Left lung (tissue), 10 donors: ENCODE results near the gene SCAPER. TPM values are rescaled to one million over a fixed set of nuclear protein-coding genes. Genes with fewer than 3 reads are reported as not detected.

ENCODE experiments used
- ATAC-seq: fragments of 200-7000 bp; cut with Tn5 transposase; one replicate; pipeline ENCODE4 v1.9.1; 2020; ENCODE audit warnings: moderate library complexity
- DNase-seq, 4 donors: peaks; one replicate each; pipeline ENCODE4 v3.0.0-alpha.2; 2013 to 2020
- H3K27ac ChIP-seq, 2 donors: fragments of 200-600 bp; sonication (generic) in 1 of 2; one replicate each; pipeline versions ENCODE4 v1.5.0 to v1.8.0; 2020 to 2021
- H3K27me3 ChIP-seq, 2 donors: fragments of 200-600 bp; sonication (generic) in 1 of 2; one replicate each; pipeline versions ENCODE4 v1.5.0 to v1.8.0; 2020 to 2021
- H3K36me3 ChIP-seq, 2 donors: fragments of 200-600 bp; sonication (generic) in 1 of 2; one replicate each; pipeline versions ENCODE4 v1.5.0 to v1.8.0; 2020 to 2021
- H3K4me1 ChIP-seq, 2 donors: fragments of 200-600 bp; one replicate each; pipeline ENCODE4 v1.8.0; 2021
- H3K4me3 ChIP-seq, 2 donors: fragments of 200-600 bp; sonication (generic) in 1 of 2; one replicate each; pipeline versions ENCODE4 v1.5.0 to v1.8.0; 2020 to 2021; ENCODE audit warnings: mild to moderate bottlenecking in 1 of 2
- H3K9me3 ChIP-seq, 2 donors: fragments of 200-600 bp; sonication (generic) in 1 of 2; one replicate each; pipeline versions ENCODE4 v1.5.0 to v1.8.0; 2020 to 2021
- CTCF ChIP-seq, 2 donors: fragments of 200-600 bp; sonication (generic) in 1 of 2; IDR thresholded peaks; one replicate each; pipeline versions ENCODE4 v1.5.0 to v1.8.0; 2021; ENCODE audit warnings: antibody characterized with exemption in 2 of 2
- intact Hi-C, 2 donors: fragments of 100-400 bp; cut with DNase I; formaldehyde crosslinking; loops; one replicate each; pipeline versions ENCODE4 v1.11.2 to v1.14.2; 2022
- polyA plus RNA-seq, 6 donors: library from polyadenylated mRNA; unstranded; fragments of 120-200 nt; gene quantifications; one replicate each; pipeline ENCODE4 v1.2.1, GENCODE V29; 2013; ENCODE audit not compliant: insufficient read length in 6 of 6
- total RNA-seq, 2 donors: library from RNA; stranded (reverse); fragmentation: NEBNext Ultra II Directional; extraction: Animal tissue kit (Norgen Biotek cat#: 25700); gene quantifications; one replicate each; pipeline ENCODE4 v1.2.1, GENCODE V29; 2021
- donor health status: DM: no; HTN: yes; CAD: no.
- donor health status: DM: no; HTN: no; CAD: no.

Gene SCAPER
- total and polyA plus RNA-seq, 8 donors = 18.3 to 30.0 (median 26.6) TPM

GRCh38 chr15:76947454-76947853 lies 42.3 kb upstream of the SCAPER start:
- DNase-seq (no peak), ATAC-seq (no peak)
- no peak for TF ChIP-seq CTCF (IDR thresholded peaks at IDR 0.05)
- no peaks in the 10 kb centered on the region for H3K4me1 ChIP-seq
- intact Hi-C loops = no loop called here
- peaks cover 6 to 45% of the 10 kb centered on the region in 2 donors for H3K36me3 ChIP-seq
- H3K9me3 ChIP-seq = no peaks in the 10 kb centered on the region
- no peak overlapping the region for H3K4me3 ChIP-seq
- no peak overlapping the region for H3K27ac ChIP-seq
- H3K27me3 ChIP-seq = no peaks in the 10 kb centered on the region

DNA sequence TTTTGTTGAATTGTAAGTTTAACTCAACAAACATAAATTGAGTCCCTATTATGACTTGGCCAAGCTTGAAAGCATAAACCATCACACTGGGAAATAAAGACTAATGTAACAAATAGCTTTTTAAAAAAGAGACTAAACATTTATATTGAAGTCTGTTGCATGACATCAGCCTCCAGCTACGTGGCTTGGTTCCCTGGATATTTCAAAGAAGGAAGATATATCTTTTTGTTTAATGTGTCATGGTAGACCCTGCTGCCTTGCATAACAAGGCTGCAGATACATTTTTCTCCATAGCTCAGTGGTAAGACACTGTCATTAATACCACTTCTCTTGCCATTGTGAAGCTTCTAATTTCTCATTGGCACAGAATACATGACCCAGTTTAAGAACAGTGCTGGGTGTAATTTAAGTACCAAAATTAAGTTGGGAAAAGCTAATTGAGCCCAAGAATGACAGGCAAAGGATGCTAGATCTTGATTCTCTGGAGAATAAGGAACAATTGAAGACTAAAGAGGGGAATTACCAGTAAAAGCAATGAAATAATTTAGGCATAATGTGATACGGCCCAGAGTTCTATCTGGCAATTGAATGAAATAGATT lies 40.5 kb upstream of the SCAPER start:
- TF ChIP-seq CTCF (IDR thresholded peaks at IDR 0.05) = no peak

DNA sequence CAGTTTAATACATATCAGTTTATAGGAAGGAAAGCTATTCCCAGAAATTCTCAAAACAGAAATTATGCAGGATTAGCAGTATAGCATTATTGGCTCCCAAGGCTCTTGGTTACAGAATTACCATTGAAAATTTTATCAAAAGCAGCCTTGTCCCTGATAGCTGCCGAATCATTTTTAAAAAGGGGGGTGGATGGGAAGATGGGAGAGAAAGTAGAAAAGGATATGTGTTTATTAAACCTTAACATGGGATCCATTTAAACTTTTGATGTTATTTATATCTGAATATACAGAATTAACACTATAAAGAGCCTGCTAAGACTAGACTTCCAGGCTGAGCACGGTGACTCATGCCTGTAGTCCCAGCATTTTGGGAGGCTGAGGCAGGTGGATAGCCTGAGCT lies 37.2 kb upstream of the SCAPER start:
- peaks cover 0 to 2% of the 10 kb centered on the region in 2 donors for H3K4me1 ChIP-seq
- no peak for DNase-seq
- no peak overlapping the region for H3K27ac ChIP-seq
- intact Hi-C loops = no loop called here
- no peaks in the 10 kb centered on the region for H3K9me3 ChIP-seq
- no peak for ATAC-seq
- TF ChIP-seq CTCF (IDR thresholded peaks at IDR 0.05) = no peak
- no peak overlapping the region for H3K4me3 ChIP-seq
- H3K36me3 ChIP-seq = peaks cover 0 to 29% of the 10 kb centered on the region in 2 donors
- no peaks in the 10 kb centered on the region for H3K27me3 ChIP-seq

More for the DNA sequence above, 40.5 kb upstream of the SCAPER start:
- Histone ChIP-seq H3K4me1 (no peaks in the 10 kb centered on the region), H3K27me3 (no peaks in the 10 kb centered on the region), H3K36me3 (peaks cover 6 to 42% of the 10 kb centered on the region in 2 donors), H3K27ac (no peak overlapping the region), H3K9me3 (no peaks in the 10 kb centered on the region), H3K4me3 (no peak overlapping the region)
- no peak for ATAC-seq
- DNase-seq = peak in 1 of 4 donors; percentile 24
- intact Hi-C loops = no loop called here

- no peak for TF ChIP-seq CTCF (IDR thresholded peaks at IDR 0.05)
- Histone ChIP-seq H3K4me1 (peaks cover 0 to 3% of the 10 kb centered on the region in 2 donors), H3K36me3 (peaks cover 0 to 29% of the 10 kb centered on the region in 2 donors), H3K27me3 (no peaks in the 10 kb centered on the region), H3K27ac (no peak overlapping the region), H3K4me3 (no peak overlapping the region), H3K9me3 (no peaks in the 10 kb centered on the region)
- intact Hi-C loops = no loop called here
- no peak for ATAC-seq
- DNase-seq = no peak
These were observed 36.5 kb upstream of the SCAPER start for GRCh38 chr15:76941636-76942035.

DNA sequence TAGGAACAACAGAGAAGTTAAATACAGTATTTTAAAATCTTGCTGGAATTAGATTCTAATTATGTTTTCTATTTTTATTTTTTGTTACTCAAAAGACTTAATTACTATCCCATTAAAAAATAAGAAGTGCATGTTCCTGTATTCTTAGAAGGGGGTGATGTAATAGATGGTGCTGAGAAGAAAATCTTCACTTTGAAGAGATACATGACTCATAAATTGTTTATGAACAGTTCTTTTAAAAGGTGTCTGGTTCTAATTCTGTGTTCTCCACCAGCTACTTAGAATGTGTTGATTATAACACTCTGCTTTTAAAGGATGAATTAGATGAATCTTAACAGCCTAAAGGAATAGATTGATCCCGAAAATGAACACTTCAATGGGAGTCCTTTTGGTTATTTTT lies 34.6 kb upstream of the SCAPER start:
- H3K36me3 ChIP-seq = peaks cover 0 to 32% of the 10 kb centered on the region in 2 donors
- H3K27ac ChIP-seq = no peak overlapping the region
- H3K4me3 ChIP-seq = no peak overlapping the region
- DNase-seq (no peak), ATAC-seq (no peak)
- intact Hi-C loops = no loop called here
- no peaks in the 10 kb centered on the region for H3K9me3 ChIP-seq
- H3K27me3 ChIP-seq = no peaks in the 10 kb centered on the region
- H3K4me1 ChIP-seq = peaks cover 0 to 3% of the 10 kb centered on the region in 2 donors
- TF ChIP-seq CTCF (IDR thresholded peaks at IDR 0.05) = no peak
